Activated CD4-positive, alpha-beta T cell treated with anti-CD3 and anti-CD28 coated beads, Interleukin-2, Interleukin-4, amounts not matched to agents 100 ng/mL and 50 ng/mL, durations not matched to agents 16 hours and 8 hours (primary cell): ENCODE results near the gene XDH.

Source experiments
- DNase-seq: peaks from one replicate; pipeline ENCODE4 v3.0.0-alpha.2; 2020; ENCODE audit warnings: low spot score

Gene XDH

GRCh38 chr2:31329081-31329625 lies 85.4 kb downstream of the XDH start:
- DNase-seq, result no peak

DNA sequence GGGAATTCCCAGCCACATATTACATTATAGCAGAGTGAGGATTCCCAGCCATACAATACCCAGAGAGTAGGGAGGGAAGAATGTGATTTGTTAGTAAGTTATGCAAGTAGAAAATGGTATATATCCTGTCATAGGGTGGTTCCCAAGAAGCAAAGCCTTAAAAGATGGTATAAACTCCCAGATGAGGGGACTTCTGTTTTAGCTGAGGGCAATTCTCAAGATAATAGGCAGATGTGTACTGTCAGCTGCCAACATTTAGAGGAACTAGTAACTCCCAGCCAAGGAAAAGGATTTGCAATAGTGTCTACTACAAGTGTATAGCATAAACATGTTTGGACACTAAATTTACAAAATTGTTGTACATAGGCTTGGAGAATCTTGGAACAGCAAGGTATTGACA lies 86.5 kb downstream of the XDH start:
- no peak for DNase-seq

- no peak for DNase-seq
Measured at GRCh38 chr2:31327505-31327904, 87.0 kb downstream of the XDH start.

- DNase-seq, result peak; percentile 74
Measured at GRCh38 chr2:31324016-31324633, 90.4 kb downstream of the XDH start.

GRCh38 chr2:31322371-31322770 lies 92.2 kb downstream of the XDH start:
- no peak for DNase-seq

DNA sequence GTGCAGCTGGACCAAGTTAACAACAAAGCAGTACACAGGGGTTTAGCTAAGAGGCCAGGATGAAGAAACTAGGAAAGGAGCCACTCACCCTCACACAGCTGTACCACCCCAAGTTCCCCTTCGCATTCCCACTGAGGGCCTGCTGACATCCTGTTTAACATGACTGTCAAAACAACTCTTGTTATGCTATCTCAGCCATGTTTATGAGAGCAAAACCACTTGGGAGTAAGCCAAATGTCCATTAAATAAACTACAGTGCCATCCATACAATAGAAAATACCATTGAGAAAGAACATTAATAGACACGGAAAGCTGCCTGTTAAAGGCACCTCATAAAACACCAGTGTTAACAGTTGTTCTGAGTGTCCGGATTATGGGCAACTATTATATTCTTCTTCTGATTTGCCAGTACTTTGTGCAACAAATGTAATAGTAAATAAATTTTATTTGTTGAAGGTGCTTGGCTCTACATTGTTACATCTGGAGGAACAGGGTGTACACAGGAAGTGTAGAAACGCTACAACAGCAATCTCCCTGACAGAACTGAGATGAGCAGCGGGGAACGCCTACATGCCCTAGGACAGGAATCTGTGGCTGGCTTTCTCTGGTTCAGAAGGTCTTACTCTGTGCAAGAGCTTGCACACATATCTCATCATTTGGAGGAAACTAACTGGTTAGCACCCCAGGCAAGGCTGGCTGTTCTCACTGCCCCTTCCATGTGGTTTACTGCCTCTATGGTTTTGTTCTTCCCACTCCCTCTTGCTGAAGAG lies 95.0 kb downstream of the XDH start:
- peak; percentile 62 for DNase-seq

- DNase-seq, result peak; percentile 66
Measured at GRCh38 chr2:31318361-31319336, 95.9 kb downstream of the XDH start.

DNA sequence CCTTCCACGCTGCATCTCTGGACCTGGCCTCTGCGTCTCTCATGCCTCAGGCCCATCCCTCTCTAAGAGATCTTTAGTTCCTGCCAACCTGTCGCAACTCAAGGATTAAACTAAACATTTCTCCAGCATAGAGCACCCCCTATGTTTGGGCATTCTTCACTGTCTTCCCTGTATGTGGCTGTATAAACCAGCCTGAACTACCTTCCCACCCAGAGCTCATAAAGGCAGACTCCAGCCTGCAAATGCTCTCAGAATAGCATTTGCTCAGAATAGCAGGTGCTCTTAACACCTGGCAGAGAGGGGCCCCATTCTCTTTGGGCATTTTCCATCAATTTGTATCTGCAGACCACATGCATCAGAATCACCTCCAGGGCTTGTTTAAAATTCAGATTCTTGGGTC lies 97.1 kb downstream of the XDH start:
- no peak for DNase-seq

DNA sequence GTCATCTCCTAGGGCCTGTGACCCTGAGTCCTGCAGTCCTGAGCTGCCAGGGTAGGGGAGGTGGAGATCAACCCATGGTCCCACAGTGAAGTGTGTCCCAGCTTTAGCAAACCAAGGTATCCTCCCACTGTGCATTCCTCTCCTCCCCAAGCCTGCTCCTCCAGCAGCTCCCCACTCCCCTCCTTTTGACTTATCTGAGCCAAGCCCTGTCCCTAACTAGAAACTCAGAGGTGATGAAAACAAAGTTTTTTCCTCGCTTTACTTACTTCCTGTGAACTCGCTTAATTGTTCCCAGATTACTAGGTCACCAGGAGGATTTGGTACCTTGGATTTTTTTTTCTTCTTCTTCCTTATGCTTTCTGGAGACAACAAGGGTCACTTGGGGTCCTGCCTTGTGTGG lies 99.8 kb downstream of the XDH start:
- no peak for DNase-seq

DNA sequence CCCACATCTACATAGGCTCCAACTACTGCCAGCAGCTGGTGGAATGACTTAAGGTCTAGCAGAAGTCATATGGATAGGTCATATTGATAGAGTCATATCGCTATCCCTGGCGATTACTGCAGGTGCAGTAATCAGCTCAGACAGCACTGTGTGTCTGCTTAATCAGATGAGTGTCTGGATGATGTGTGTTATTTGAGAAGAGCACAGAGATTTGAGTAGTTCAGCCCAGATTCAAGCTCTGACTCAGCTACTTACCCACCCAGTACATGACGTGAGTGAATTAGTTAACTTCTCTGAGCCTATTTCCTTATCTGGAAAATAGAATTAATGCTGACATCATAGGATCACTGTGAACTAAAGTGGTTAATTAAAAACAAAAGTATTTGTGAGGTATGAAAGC lies 101.6 kb downstream of the XDH start:
- no peak for DNase-seq

DNA sequence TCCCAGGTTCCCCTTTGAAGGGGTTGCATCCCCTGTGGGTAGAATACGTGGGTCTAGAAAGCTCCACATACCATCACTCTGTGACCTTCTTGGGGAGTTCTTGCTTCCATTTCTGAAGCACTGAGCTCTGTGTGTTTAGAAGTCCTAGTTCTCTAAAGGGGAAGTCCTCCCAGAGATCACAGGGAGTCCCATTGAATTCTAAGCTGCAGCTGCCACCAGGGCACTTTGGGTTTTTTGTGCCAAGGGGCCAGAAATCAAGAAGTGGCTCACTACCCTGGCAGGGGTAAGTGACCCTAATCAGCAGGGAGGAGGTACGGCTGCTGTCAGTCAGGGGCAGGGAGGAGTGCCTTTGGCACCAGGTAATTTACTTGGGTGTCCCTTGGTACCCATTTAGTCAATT lies 109.7 kb downstream of the XDH start:
- no peak for DNase-seq

DNA sequence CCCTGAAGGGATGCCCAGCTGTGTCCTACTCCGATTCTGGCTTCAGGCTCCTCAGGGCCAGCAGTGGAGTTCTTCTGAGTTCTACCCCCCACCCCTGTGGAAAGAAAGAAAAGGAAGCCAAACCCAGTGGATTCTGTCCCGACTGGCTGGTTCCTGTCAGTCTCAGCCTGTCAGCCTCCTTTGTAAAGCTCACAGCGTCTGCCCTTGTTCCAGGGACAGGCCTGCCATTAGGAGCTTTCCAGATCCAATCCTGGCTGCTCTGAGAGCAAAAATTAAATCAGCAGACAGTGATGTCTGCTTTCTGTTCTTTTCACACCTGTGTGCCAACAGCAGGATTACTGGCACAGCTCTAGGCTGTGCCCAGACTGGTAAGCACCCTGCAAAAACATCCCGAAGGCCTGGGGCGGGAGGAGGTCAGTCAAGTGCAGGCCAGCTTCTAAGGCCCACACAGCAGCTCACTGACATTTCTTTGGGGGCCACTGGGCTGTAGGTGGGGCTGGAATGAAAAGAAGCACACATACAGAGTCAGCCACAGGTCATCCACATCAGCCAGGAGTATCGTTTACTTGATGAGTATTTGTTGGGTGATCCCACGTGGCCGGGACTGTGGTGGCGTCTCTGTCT lies 111.5 kb downstream of the XDH start:
- DNase-seq, result no peak

DNA sequence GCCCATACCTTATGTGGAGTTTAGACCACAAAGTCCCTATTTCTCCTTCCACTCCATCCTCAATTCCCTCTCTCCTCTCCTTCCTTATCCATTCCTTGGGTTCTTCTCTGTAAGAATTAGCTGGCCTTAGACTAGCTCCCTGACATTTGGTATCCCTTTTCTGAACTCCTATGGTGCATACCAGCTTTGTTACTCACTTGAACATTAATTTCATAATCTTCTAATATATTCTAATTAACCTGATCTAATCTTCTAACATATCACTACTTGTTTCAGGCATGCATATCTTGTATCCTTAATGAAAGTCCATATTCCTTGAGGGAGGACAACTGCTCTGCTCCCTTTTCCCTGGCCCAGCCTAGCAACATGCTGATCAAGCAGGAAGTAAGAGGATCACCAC lies 114.2 kb downstream of the XDH start:
- no peak for DNase-seq

- no peak for DNase-seq
Measured at GRCh38 chr2:31299547-31299946, 115.0 kb downstream of the XDH start.

- peak; percentile 50 for DNase-seq
Measured at GRCh38 chr2:31297751-31298150, 116.8 kb downstream of the XDH start.

GRCh38 chr2:31296641-31297287 lies 117.8 kb downstream of the XDH start:
- no peak for DNase-seq

- DNase-seq, result peak; percentile 4
Measured at GRCh38 chr2:31294196-31294595, 120.3 kb downstream of the XDH start.

DNA sequence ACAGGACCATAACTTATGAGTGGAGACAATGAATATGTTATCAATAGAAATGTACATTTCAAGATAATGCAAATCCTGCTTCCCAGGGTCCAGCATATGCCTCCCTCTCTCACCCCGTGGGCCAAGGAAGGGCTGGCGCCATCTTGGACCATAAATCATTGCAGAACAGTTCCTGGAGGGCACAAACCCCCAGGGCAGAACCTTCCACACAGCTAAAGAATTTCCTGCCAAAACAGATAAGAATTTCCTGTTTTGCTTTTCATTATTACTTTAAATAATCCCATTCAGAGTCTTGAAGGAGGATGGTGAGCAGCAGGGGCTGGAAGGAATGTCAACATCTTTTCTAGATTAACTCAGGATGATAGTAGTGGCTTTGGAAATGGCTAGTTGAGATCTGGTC lies 126.9 kb downstream of the XDH start:
- DNase-seq, result no peak

DNA sequence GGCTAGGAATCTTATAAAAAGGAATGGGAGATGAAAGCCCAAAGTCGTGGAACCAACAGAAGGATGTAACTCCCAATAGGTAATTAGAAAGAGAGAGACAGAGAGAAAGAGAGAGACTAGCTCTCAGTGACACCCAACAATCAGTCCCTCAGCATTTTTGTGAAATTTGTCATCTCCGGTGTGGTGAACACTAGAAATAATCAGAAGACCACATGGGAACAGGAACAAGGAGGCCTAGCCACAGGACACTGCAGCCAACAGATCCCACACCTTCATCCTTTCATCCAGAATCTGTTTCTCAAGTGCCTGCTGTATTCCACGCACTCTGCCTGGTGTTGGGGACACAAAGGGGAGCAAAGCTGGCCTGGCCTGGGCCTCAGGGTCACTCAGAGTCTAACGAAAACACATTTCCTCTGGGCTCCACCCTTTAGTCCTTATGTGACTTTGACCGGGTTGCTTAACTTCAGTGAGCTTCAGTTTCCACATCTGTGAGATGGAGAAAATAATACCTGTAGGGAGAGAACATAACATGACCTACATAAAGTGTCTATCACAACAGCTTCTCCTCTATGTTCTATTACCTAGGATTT lies 127.5 kb downstream of the XDH start:
- DNase-seq, result no peak

GRCh38 chr2:31286230-31286629 lies 128.3 kb downstream of the XDH start:
- no peak for DNase-seq
